ENCODE results near the gene TCF12. TPM values are rescaled to one million over a fixed set of nuclear protein-coding genes. Genes with fewer than 3 reads are reported as not detected.

Gene TCF12
- total and polyA plus RNA-seq, 2 donors (not counting 3 experiments of a cell fraction or from before 2014, with no cell fraction given): 72.1 to 133 TPM

GRCh38 chr15:57296473-57297162, 378.2 kb downstream of the TCF12 start:
- dilution Hi-C loops (cut with MboI; ENCODE audit: extremely low pct_ligation_motif_present, low sequenced_read_pairs): no loop called here
- H2AFZ ChIP-seq (ENCODE audit: low read depth, low read length): no peak overlapping the region
- H3K79me2 ChIP-seq (ENCODE audit: control insufficient read depth, insufficient read depth, low read length): no peaks in the 10 kb centered on the region
- no peaks in the 10 kb centered on the region for H3K27me3 ChIP-seq (ENCODE audit: control insufficient read depth in 2 of 2, insufficient read depth in 2 of 2, low read length in 2 of 2)
- no peak overlapping the region for H3K27ac ChIP-seq (ENCODE audit: insufficient read depth, low read depth, low read length)
- no peaks in the 10 kb centered on the region for H4K20me1 ChIP-seq (replicated peaks; ENCODE audit: control insufficient read depth, extremely low read depth, insufficient read depth, low read length)
- H3K9ac ChIP-seq (replicated peaks; ENCODE audit: extremely low read depth, insufficient read depth, low read length): no peak overlapping the region
- no peaks in the 10 kb centered on the region for H3K4me1 ChIP-seq (ENCODE audit: control insufficient read depth, extremely low read depth, insufficient read depth, low read length)
- H3K9me1 ChIP-seq (replicated peaks; ENCODE audit: control insufficient read depth, extremely low read depth, insufficient read depth, low read length): no peaks in the 10 kb centered on the region
- ChIA-PET CTCF (interaction anchor here (0.7 to 1.5 kb wide), 5 partner anchors 10 to 800 kb away, joined by 3 to 6 read pairs (median 4); no protein-coding TSS in a partner anchor), POLR2A (no interaction called here)
- DNase-seq (ENCODE audit: low read depth, low spot score) (no peak), FAIRE-seq (no peak)
- H3K4me3 ChIP-seq (replicated peaks in 1 of 3; ENCODE audit: insufficient read depth in 1 of 3, low read depth in 1 of 3, low read length in 3 of 3): no peak overlapping the region
- TF ChIP-seq JUN (IDR thresholded peaks at IDR 0.05; ENCODE audit: borderline replicate concordance, insufficient read depth, insufficient read length, low read depth): no peak
- no peak for TF ChIP-seq POLR2AphosphoS5 (IDR thresholded peaks at IDR 0.05; ENCODE audit: insufficient read depth, low read depth, low read length)
- TF ChIP-seq FOS (IDR thresholded peaks at IDR 0.05; ENCODE audit: borderline replicate concordance, insufficient read depth, low read length): no peak
- TF ChIP-seq POLR2A (IDR thresholded peaks at IDR 0.05; ENCODE audit: low read depth, low read length): no peak
- TF ChIP-seq MAX (IDR thresholded peaks at IDR 0.05; ENCODE audit: insufficient read depth, insufficient read length): no peak
- TF ChIP-seq EZH2 (IDR thresholded peaks at IDR 0.05; ENCODE audit: borderline replicate concordance, low read depth, low read length, severe bottlenecking): no peak
- H3K9me3 ChIP-seq (replicated peaks; ENCODE audit: control insufficient read depth, insufficient read depth, low read length): no peaks in the 10 kb centered on the region
- intact Hi-C loops (cut with micrococcal nuclease): no loop called here
- no peak overlapping the region for H3K4me2 ChIP-seq (ENCODE audit: insufficient read depth, low read length)
- BruUV-seq (replicated peaks): no TSS peak
- no peaks in the 10 kb centered on the region for H3K36me3 ChIP-seq (ENCODE audit: control insufficient read depth in 2 of 2, extremely low read depth in 1 of 2, insufficient read depth in 2 of 2, low read length in 2 of 2)

GRCh38 chr15:57297163-57297593, 378.7 kb downstream of the TCF12 start:
- no peak overlapping the region for H3K9ac ChIP-seq (replicated peaks; ENCODE audit: extremely low read depth, insufficient read depth, low read length)
- no peaks in the 10 kb centered on the region for H3K36me3 ChIP-seq (ENCODE audit: control insufficient read depth in 2 of 2, extremely low read depth in 1 of 2, insufficient read depth in 2 of 2, low read length in 2 of 2)
- no peak overlapping the region for H3K4me3 ChIP-seq (replicated peaks in 1 of 3; ENCODE audit: insufficient read depth in 1 of 3, low read depth in 1 of 3, low read length in 3 of 3)
- dilution Hi-C loops (cut with MboI; ENCODE audit: extremely low pct_ligation_motif_present, low sequenced_read_pairs): no loop called here
- no peaks in the 10 kb centered on the region for H3K27me3 ChIP-seq (ENCODE audit: control insufficient read depth in 2 of 2, insufficient read depth in 2 of 2, low read length in 2 of 2)
- H4K20me1 ChIP-seq (replicated peaks; ENCODE audit: control insufficient read depth, extremely low read depth, insufficient read depth, low read length): no peaks in the 10 kb centered on the region
- FAIRE-seq (no peak), DNase-seq (ENCODE audit: low read depth, low spot score) (no peak)
- no TSS peak for BruUV-seq (replicated peaks)
- H3K9me1 ChIP-seq (replicated peaks; ENCODE audit: control insufficient read depth, extremely low read depth, insufficient read depth, low read length): no peaks in the 10 kb centered on the region
- POLR2A ChIA-PET: no interaction called here
- no peak overlapping the region for H2AFZ ChIP-seq (ENCODE audit: low read depth, low read length)
- no peak overlapping the region for H3K27ac ChIP-seq (ENCODE audit: insufficient read depth, low read depth, low read length)
- intact Hi-C loops (cut with micrococcal nuclease): no loop called here
- H3K79me2 ChIP-seq (ENCODE audit: control insufficient read depth, insufficient read depth, low read length): no peaks in the 10 kb centered on the region
- no peaks in the 10 kb centered on the region for H3K9me3 ChIP-seq (replicated peaks; ENCODE audit: control insufficient read depth, insufficient read depth, low read length)
- CTCF ChIA-PET: interaction anchor here (0.7 to 1.5 kb wide), 6 partner anchors 9 to 801 kb away, joined by 3 to 6 read pairs (median 4); no protein-coding TSS in a partner anchor
- TF ChIP-seq EZH2 (IDR thresholded peaks at IDR 0.05; ENCODE audit: borderline replicate concordance, low read depth, low read length, severe bottlenecking) (no peak), GATA2 (IDR thresholded peaks at IDR 0.05; ENCODE audit: insufficient read depth, insufficient read length, low read depth, low read length) (no peak), POLR2AphosphoS5 (IDR thresholded peaks at IDR 0.05; ENCODE audit: insufficient read depth, low read depth, low read length) (no peak), FOS (IDR thresholded peaks at IDR 0.05; ENCODE audit: borderline replicate concordance, insufficient read depth, low read length) (no peak), JUN (IDR thresholded peaks at IDR 0.05; ENCODE audit: borderline replicate concordance, insufficient read depth, insufficient read length, low read depth) (no peak), MYC (IDR thresholded peaks at IDR 0.05; ENCODE audit: low read depth, low read length) (no peak), POLR2A (IDR thresholded peaks at IDR 0.05; ENCODE audit: low read depth, low read length) (no peak), CTCF (IDR thresholded peaks at IDR 0.05; ENCODE audit: extremely low read depth in 1 of 2, insufficient read depth in 1 of 2, low read depth in 1 of 2, low read length in 2 of 2) (no peak), MAX (IDR thresholded peaks at IDR 0.05; ENCODE audit: insufficient read depth, insufficient read length) (no peak)
- no peak overlapping the region for H3K4me2 ChIP-seq (ENCODE audit: insufficient read depth, low read length)
- H3K4me1 ChIP-seq (ENCODE audit: control insufficient read depth, extremely low read depth, insufficient read depth, low read length): no peaks in the 10 kb centered on the region
